HepG2 (cell line): Measurements from ENCODE around the gene SIRT7. TPM values are rescaled to one million over a fixed set of nuclear protein-coding genes. Genes with fewer than 3 reads are reported as not detected.
A peak's percentile ranks its signal among the peaks of the same experiment; 100 is the strongest.

Experiments used
- DNMT3B ChIP-seq: conservative IDR thresholded peaks from 2 replicates; pipeline ENCODE4 v1.6.1; 2016; ENCODE audit warnings: missing biosample characterization, control low read depth
- HNRNPUL1 ChIP-seq: fragments of 200-400 bp; formaldehyde crosslinking; IDR thresholded peaks from 2 replicates; pipeline ENCODE4 v1.6.1; 2017; ENCODE audit warnings: low read depth, mild to moderate bottlenecking, low read length, moderate library complexity
- KDM5B ChIP-seq: sonication (generic); formaldehyde crosslinking; IDR thresholded peaks from 2 replicates; pipeline ENCODE4 v1.4.0; 2020; ENCODE audit warnings: missing genetic modification reagents, mild to moderate bottlenecking, borderline replicate concordance
- KMT2B ChIP-seq: IDR thresholded peaks from 2 replicates; pipeline ENCODE4 v1.6.1; 2016; ENCODE audit warnings: missing genetic modification reagents, missing compliant biosample characterization
- MXD3 ChIP-seq: IDR thresholded peaks from 2 replicates; pipeline ENCODE4 v1.6.1; 2016; ENCODE audit warnings: mild to moderate bottlenecking, missing biosample characterization, missing genetic modification reagents
- NFYC ChIP-seq: IDR thresholded peaks from 2 replicates; pipeline ENCODE4 v1.6.1; 2016; ENCODE audit warnings: missing genetic modification reagents, missing compliant biosample characterization
- PITX1 ChIP-seq: sonication (generic); formaldehyde crosslinking; IDR thresholded peaks from 2 replicates; pipeline ENCODE4 v1.5.1; 2020; ENCODE audit warnings: mild to moderate bottlenecking, missing genetic modification reagents
- RORA ChIP-seq: sonication (generic); formaldehyde crosslinking; IDR thresholded peaks from 2 replicates; pipeline ENCODE4 v1.5.0; 2020; ENCODE audit warnings: mild to moderate bottlenecking, missing genetic modification reagents, moderate library complexity
- SIN3B ChIP-seq: fragments of 150-350 bp; IDR thresholded peaks from 2 replicates; pipeline ENCODE4 v1.6.1; 2014; ENCODE audit warnings: low read length
- ZEB1 ChIP-seq: IDR thresholded peaks from 2 replicates; pipeline ENCODE4 v1.6.1; 2012; ENCODE audit warnings: mild to moderate bottlenecking, low read depth, inconsistent platforms; ENCODE audit not compliant: insufficient replicate concordance
- ZIK1 ChIP-seq: sonication (generic); formaldehyde crosslinking; IDR thresholded peaks from 2 replicates; pipeline ENCODE4 v1.5.0; 2020; ENCODE audit warnings: mild to moderate bottlenecking, low read depth, missing genetic modification reagents, borderline replicate concordance
- ZNF350 ChIP-seq: sonication (generic); formaldehyde crosslinking; IDR thresholded peaks from 2 replicates; pipeline ENCODE4 v1.4.0; 2020; ENCODE audit warnings: mild to moderate bottlenecking, low read depth, missing genetic modification reagents, borderline replicate concordance
- ZNF503 ChIP-seq: sonication (generic); formaldehyde crosslinking; IDR thresholded peaks from 2 replicates; pipeline ENCODE4 v1.4.0; 2020; ENCODE audit warnings: missing genetic modification reagents
- ZNF616 ChIP-seq: sonication (generic); formaldehyde crosslinking; IDR thresholded peaks from 2 replicates; pipeline ENCODE4 v1.5.0; 2020; ENCODE audit warnings: low read depth, mild to moderate bottlenecking, missing genetic modification reagents
- ZNF670 ChIP-seq: sonication (generic); formaldehyde crosslinking; IDR thresholded peaks from 2 replicates; pipeline ENCODE4 v1.8.0; 2022; ENCODE audit warnings: mild to moderate bottlenecking, missing genetic modification reagents, borderline replicate concordance
- ZNF879 ChIP-seq: sonication (generic); formaldehyde crosslinking; IDR thresholded peaks from 2 replicates; pipeline ENCODE4 v1.8.1; 2023; ENCODE audit warnings: missing genetic modification reagents
- ZSCAN12 ChIP-seq: sonication (generic); formaldehyde crosslinking; IDR thresholded peaks from 2 replicates; pipeline ENCODE4 v1.9.0; 2021; ENCODE audit warnings: mild to moderate bottlenecking, missing genetic modification reagents
- ZUFSP ChIP-seq: sonication (generic); formaldehyde crosslinking; IDR thresholded peaks from 2 replicates; pipeline ENCODE4 v1.9.0; 2021; ENCODE audit warnings: missing genetic modification reagents, mild to moderate bottlenecking, borderline replicate concordance
- polyA plus RNA-seq, 8 experiments: library from polyadenylated mRNA; depleted of rRNA in 3 of 8; stranded (reverse) in 7 of 8; unstranded in 1 of 8; fragments of >200 nt; fragmentation: Illumina TruSeq in 4 of 8; extraction: Trizol in 4 of 8; gene quantifications; 2 replicates each; pipeline versions ENCODE4 v1.2.1 to v1.2.3, GENCODE V29; 2011 to 2016; ENCODE audit warnings: low read depth in 4 of 8, missing spikeins in 1 of 8, mixed read lengths in 1 of 8; ENCODE audit not compliant: insufficient read depth in 1 of 8
- total RNA-seq, 5 experiments: library from RNA; depleted of rRNA; stranded (reverse); fragments of >200 nt; fragmentation: Illumina TruSeq; extraction: Trizol; gene quantifications; 2 replicates each; pipeline ENCODE4 v1.2.3, GENCODE V29; 2016; ENCODE audit warnings: low read depth in 1 of 5
- TF ChIP-seq, protein P1 (sequence below): sonication (generic); formaldehyde crosslinking; IDR thresholded peaks from 2 replicates; pipeline ENCODE4 v1.4.0; 2020; ENCODE audit warnings: mild to moderate bottlenecking, low read depth, missing genetic modification reagents
- TF ChIP-seq, protein P2 (sequence below): sonication (generic); formaldehyde crosslinking; IDR thresholded peaks from 2 replicates; pipeline ENCODE4 v1.5.0; 2020; ENCODE audit warnings: mild to moderate bottlenecking, missing genetic modification reagents
- TF ChIP-seq, protein P3 (sequence below): sonication (generic); formaldehyde crosslinking; IDR thresholded peaks from 2 replicates; pipeline ENCODE4 v1.4.0; 2020; ENCODE audit warnings: mild to moderate bottlenecking, missing genetic modification reagents

Gene SIRT7
- total and polyA plus RNA-seq, 2 of the 13 experiments (the other 11 are each of a cell fraction or from before 2014, with no cell fraction given): 8.3 to 24.8 TPM

DNA sequence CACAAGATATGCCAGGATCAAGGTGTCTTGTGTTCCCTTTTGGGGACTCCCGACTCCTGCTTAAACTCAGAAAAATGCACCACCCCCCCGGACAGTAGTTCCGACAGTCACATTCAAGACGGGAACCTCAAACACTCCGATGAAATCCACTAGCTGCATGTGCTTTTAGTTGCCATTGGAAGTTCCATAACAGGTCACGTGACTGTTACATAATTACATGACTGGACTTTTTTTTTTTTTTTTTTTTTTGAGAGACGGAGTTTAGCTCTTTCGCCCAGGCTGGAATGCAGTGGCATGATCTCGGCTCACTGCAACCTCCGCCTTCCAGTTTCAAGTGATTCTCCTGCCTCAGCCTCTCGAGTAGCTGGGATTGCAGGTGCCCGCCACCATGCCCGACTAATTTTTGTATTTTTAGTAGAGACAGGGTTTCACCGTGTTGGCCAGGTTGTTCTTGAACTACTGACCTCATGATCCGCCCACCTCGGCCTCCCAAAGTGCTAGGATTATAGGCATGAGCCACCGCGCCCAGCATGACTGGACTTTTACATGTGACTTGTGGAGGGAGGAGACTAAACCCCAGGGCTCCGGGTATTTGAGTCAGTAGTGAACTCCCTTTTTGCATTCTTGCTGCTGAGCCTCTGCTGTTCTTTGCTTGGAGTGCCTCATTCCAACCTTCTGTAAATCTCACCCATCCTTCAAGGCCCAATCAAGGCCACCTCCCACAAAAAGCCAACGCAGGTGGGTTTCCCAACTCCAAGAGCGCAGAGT, 1.6 kb downstream of the SIRT7 start (continued):
- TF ChIP-seq, protein P1, sequence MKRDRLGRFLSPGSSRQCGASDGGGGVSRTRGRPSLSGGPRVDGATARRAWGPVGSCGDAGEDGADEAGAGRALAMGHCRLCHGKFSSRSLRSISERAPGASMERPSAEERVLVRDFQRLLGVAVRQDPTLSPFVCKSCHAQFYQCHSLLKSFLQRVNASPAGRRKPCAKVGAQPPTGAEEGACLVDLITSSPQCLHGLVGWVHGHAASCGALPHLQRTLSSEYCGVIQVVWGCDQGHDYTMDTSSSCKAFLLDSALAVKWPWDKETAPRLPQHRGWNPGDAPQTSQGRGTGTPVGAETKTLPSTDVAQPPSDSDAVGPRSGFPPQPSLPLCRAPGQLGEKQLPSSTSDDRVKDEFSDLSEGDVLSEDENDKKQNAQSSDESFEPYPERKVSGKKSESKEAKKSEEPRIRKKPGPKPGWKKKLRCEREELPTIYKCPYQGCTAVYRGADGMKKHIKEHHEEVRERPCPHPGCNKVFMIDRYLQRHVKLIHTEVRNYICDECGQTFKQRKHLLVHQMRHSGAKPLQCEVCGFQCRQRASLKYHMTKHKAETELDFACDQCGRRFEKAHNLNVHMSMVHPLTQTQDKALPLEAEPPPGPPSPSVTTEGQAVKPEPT (CRISPR knock-in tag): no peak
- TF ChIP-seq SIN3B (no peak), HNRNPUL1 (no peak), ZNF350 (CRISPR knock-in tag) (no peak; the same call in 1 of the 2 replicates), ZNF616 (CRISPR knock-in tag) (no peak), ZEB1 (no peak), ZUFSP (CRISPR knock-in tag) (no peak), DNMT3B (CRISPR knock-in tag) (no peak), ZNF670 (no peak), ZSCAN12 (CRISPR knock-in tag) (no peak), RORA (CRISPR knock-in tag) (no peak), PITX1 (CRISPR knock-in tag) (0 out of 2 replicates have a peak, but pooled peaks have one; percentile 30), ZNF879 (CRISPR knock-in tag) (no peak), KDM5B (CRISPR knock-in tag) (no peak), KMT2B (CRISPR knock-in tag) (no peak), MXD3 (CRISPR knock-in tag) (no peak), NFYC (CRISPR knock-in tag) (no peak), ZIK1 (CRISPR knock-in tag) (no peak), ZNF503 (CRISPR knock-in tag) (no peak)
- TF ChIP-seq, protein P2, sequence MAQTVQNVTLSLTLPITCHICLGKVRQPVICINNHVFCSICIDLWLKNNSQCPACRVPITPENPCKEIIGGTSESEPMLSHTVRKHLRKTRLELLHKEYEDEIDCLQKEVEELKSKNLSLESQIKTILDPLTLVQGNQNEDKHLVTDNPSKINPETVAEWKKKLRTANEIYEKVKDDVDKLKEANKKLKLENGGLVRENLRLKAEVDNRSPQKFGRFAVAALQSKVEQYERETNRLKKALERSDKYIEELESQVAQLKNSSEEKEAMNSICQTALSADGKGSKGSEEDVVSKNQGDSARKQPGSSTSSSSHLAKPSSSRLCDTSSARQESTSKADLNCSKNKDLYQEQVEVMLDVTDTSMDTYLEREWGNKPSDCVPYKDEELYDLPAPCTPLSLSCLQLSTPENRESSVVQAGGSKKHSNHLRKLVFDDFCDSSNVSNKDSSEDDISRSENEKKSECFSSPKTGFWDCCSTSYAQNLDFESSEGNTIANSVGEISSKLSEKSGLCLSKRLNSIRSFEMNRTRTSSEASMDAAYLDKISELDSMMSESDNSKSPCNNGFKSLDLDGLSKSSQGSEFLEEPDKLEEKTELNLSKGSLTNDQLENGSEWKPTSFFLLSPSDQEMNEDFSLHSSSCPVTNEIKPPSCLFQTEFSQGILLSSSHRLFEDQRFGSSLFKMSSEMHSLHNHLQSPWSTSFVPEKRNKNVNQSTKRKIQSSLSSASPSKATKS (CRISPR knock-in tag): no peak
- TF ChIP-seq, protein P3, sequence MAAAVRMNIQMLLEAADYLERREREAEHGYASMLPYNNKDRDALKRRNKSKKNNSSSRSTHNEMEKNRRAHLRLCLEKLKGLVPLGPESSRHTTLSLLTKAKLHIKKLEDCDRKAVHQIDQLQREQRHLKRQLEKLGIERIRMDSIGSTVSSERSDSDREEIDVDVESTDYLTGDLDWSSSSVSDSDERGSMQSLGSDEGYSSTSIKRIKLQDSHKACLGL (CRISPR knock-in tag): no peak
